Stomach (tissue), 9 donors: ENCODE data around the gene DOCK1. TPM values are rescaled to one million over a fixed set of nuclear protein-coding genes. Genes with fewer than 3 reads are reported as not detected.

Experiments used
- DNase-seq, 2 donors: peaks; one replicate each; pipeline versions ENCODE4 v3.0.0 to v3.0.0-alpha.2; 2013 to 2019
- H3K27ac ChIP-seq, 5 donors: fragments of 200-600 bp in 4 of 5; sonication (generic) in 4 of 5; one replicate each; pipeline ENCODE4 v1.5.1; 2013 to 2019; ENCODE audit warnings: mild to moderate bottlenecking in 1 of 5, moderate library complexity in 1 of 5
- H3K27me3 ChIP-seq, 3 donors: fragments of 200-600 bp; sonication (generic); one replicate each; pipeline ENCODE4 v1.5.1; 2017 to 2019; ENCODE audit warnings: mixed run types in 1 of 3
- H3K36me3 ChIP-seq, 4 donors: fragments of 200-600 bp; sonication (generic); 1 replicate in 3 of 4; 2 replicates in 1 of 4; pipeline ENCODE4 v1.5.1; 2016 to 2019
- H3K4me1 ChIP-seq, 4 donors: fragments of 200-600 bp; sonication (generic); one replicate each; pipeline ENCODE4 v1.5.1; 2016 to 2019
- H3K4me3 ChIP-seq, 4 donors: fragments of 200-600 bp; sonication (generic) in 3 of 4; one replicate each; pipeline ENCODE4 v1.5.1; 2016 to 2019; ENCODE audit warnings: mild to moderate bottlenecking in 1 of 4
- H3K9me3 ChIP-seq, 4 donors: fragments of 200-600 bp; sonication (generic); one replicate each; pipeline ENCODE4 v1.5.1; 2016 to 2019
- CTCF ChIP-seq, 7 experiments: fragments of 450-650 bp in 4 of 7; fragments of 200-600 bp in 3 of 7; sonication (generic) in 3 of 7; IDR thresholded peaks; one replicate each; pipeline ENCODE4 v1.5.1; 2016 to 2019; ENCODE audit warnings: antibody characterized with exemption in 7 of 7, control low read depth in 2 of 7, mild to moderate bottlenecking in 1 of 7
- EP300 ChIP-seq: sonication (generic); formaldehyde crosslinking; IDR thresholded peaks from one replicate; pipeline ENCODE4 v1.6.1; 2017; ENCODE audit warnings: antibody characterized with exemption
- POLR2A ChIP-seq, 4 donors: fragments of 450-650 bp; IDR thresholded peaks; one replicate each; pipeline ENCODE4 v1.6.1; 2016; ENCODE audit warnings: antibody characterized with exemption in 4 of 4, control low read depth in 2 of 4, mild to moderate bottlenecking in 1 of 4, moderate library complexity in 1 of 4
- POLR2AphosphoS5 ChIP-seq, 3 donors: sonication (generic); formaldehyde crosslinking; IDR thresholded peaks; one replicate each; pipeline ENCODE4 v1.6.1; 2016; ENCODE audit warnings: antibody characterized with exemption in 3 of 3
- WGBS, 5 donors: extraction: QIAGEN DNeasy Blood & Tissue Kit in 3 of 5; methylation state at CpG; one replicate each; pipeline versions ENCODE4 v1.1.5 to v1.1.7; 2013 to 2018; 5-methylcytosine and 5-hydroxymethylcytosine counted together
- intact Hi-C: fragments of 100-400 bp; cut with DNase I; formaldehyde crosslinking; loops from one replicate; pipeline ENCODE4 v1.15.1; 2023; ENCODE audit warnings: low total_unique reads
- polyA plus RNA-seq, 3 donors: library from polyadenylated mRNA; stranded (reverse); fragments of 200-250 nt; gene quantifications; one replicate each; pipeline ENCODE4 v1.2.3, GENCODE V29; 2013
- total RNA-seq, 5 donors: library from RNA; depleted of rRNA; stranded (reverse); fragments of >200 nt; gene quantifications; one replicate each; pipeline versions ENCODE4 v1.1.0 to v1.2.3, GENCODE V29; 2014 to 2016
- donor health status: healthy with polysubstance abuse.
- donor health status: Bipolar disorder and iron deficiency.
- donor health status: healthy.

The DOCK1 gene
- total and polyA plus RNA-seq, 8 donors, result 8.4 to 114 (median 35.0) TPM

GRCh38 chr10:126924180-126924914 is 19.1 kb downstream of the DOCK1 start:
- H3K27ac ChIP-seq, result no peak overlapping the region
- intact Hi-C loops, result no loop called here
- DNase-seq, result no peak
- peaks cover 0 to 11% (median 0%) of the 10 kb centered on the region in 4 donors for H3K4me1 ChIP-seq
- no peak overlapping the region for H3K4me3 ChIP-seq
- no peak for TF ChIP-seq POLR2A (IDR thresholded peaks at IDR 0.05)
- TF ChIP-seq CTCF (IDR thresholded peaks at IDR 0.05), result no peak
- TF ChIP-seq POLR2AphosphoS5 (IDR thresholded peaks at IDR 0.05), result no peak
- no peak for TF ChIP-seq EP300
- H3K9me3 ChIP-seq, result no peaks in the 10 kb centered on the region
- H3K36me3 ChIP-seq, result peaks cover 7 to 29% (median 25%) of the 10 kb centered on the region in 4 donors
- WGBS, 5 donors, result 54 to 69% (median 58%) methylated on average over 6 of the region's 6 CpGs
- no peaks in the 10 kb centered on the region for H3K27me3 ChIP-seq

- intact Hi-C loops, result no loop called here
- no peak for DNase-seq
Observed at GRCh38 chr10:126924915-126925300, 19.7 kb downstream of the DOCK1 start.

GRCh38 chr10:126926568-126926967 is 21.3 kb downstream of the DOCK1 start:
- no peak for DNase-seq

More at GRCh38 chr10:126924915-126925300, 19.7 kb downstream of the DOCK1 start:
- Histone ChIP-seq H3K9me3 (no peaks in the 10 kb centered on the region), H3K36me3 (peaks cover 7 to 31% (median 25%) of the 10 kb centered on the region in 4 donors), H3K4me3 (no peak overlapping the region), H3K27me3 (no peaks in the 10 kb centered on the region), H3K27ac (no peak overlapping the region), H3K4me1 (peaks cover 0 to 15% (median 2%) of the 10 kb centered on the region in 4 donors)
- 52 to 67% (median 54%) methylated on average over 3 of the region's 3 CpGs for WGBS, 5 donors
- no peak for TF ChIP-seq EP300

GRCh38 chr10:126927799-126928198 is 22.6 kb downstream of the DOCK1 start:
- Histone ChIP-seq H3K4me3 (no peak overlapping the region), H3K36me3 (peaks cover 7 to 30% (median 25%) of the 10 kb centered on the region in 4 donors)
- 93 to 98% (median 97%) methylated on average over 13 of the region's 13 CpGs for WGBS, 5 donors

More at GRCh38 chr10:126926568-126926967, 21.3 kb downstream of the DOCK1 start:
- Histone ChIP-seq H3K4me3 (no peak overlapping the region), H3K4me1 (peaks cover 13 to 28% (median 16%) of the 10 kb centered on the region in 4 donors), H3K36me3 (peaks cover 7 to 30% (median 25%) of the 10 kb centered on the region in 4 donors), H3K27me3 (no peaks in the 10 kb centered on the region), H3K27ac (no peak overlapping the region), H3K9me3 (no peaks in the 10 kb centered on the region)
- 89 to 96% (median 92%) methylated on average over 8 of the region's 8 CpGs for WGBS, 5 donors
- intact Hi-C loops, result no loop called here
- no peak for TF ChIP-seq EP300
- no peak for TF ChIP-seq CTCF (IDR thresholded peaks at IDR 0.05)
- no peak for TF ChIP-seq POLR2AphosphoS5 (IDR thresholded peaks at IDR 0.05)
- no peak for TF ChIP-seq POLR2A (IDR thresholded peaks at IDR 0.05)

More at GRCh38 chr10:126927799-126928198, 22.6 kb downstream of the DOCK1 start:
- Histone ChIP-seq H3K4me1 (peaks cover 13 to 30% (median 22%) of the 10 kb centered on the region in 4 donors), H3K27me3 (no peaks in the 10 kb centered on the region), H3K27ac (no peak overlapping the region), H3K9me3 (no peaks in the 10 kb centered on the region)
- intact Hi-C loops, result no loop called here
- TF ChIP-seq CTCF (IDR thresholded peaks at IDR 0.05) (no peak), EP300 (no peak), POLR2AphosphoS5 (IDR thresholded peaks at IDR 0.05) (no peak), POLR2A (IDR thresholded peaks at IDR 0.05) (no peak)
- DNase-seq, result no peak
